Endothelial cell of umbilical vein (primary cell): ENCODE results near the gene ZBTB48. TPM values are rescaled to one million over a fixed set of nuclear protein-coding genes. Genes with fewer than 3 reads are reported as not detected.

Experiments used
- BruUV-seq: library from RNA; stranded (reverse); fragments of 400-500 nt; replicated peaks from 2 replicates; lab custom pipeline; 2021; lab: Mats Ljungman, UMichigan
- CTCF ChIA-PET: fragments of 300-600, 350-600 bp; sonication (Branson Sonifier 250); formaldehyde crosslinking; loops from one replicate; lab custom pipeline; 2021; ENCODE audit warnings: antibody characterized with exemption, inconsistent platforms; lab: Charles Lee
- POLR2A ChIA-PET: fragments of 300-600, 350-600 bp; sonication (Branson Sonifier 250); formaldehyde crosslinking; loops from one replicate; lab custom pipeline; 2021; ENCODE audit warnings: antibody characterized with exemption, inconsistent platforms; lab: Charles Lee
- DNase-seq: peaks from one replicate; pipeline ENCODE4 v3.0.0-alpha.2; 2011; ENCODE audit warnings: low read depth, low spot score
- FAIRE-seq: peaks from 2 replicates; lab custom pipeline; 2011; peaks lifted over from hg19 to GRCh38; lab: Jason Lieb, UNC
- H2AFZ ChIP-seq: 2 replicates; pipeline ENCODE4 v1.6.0; 2012; ENCODE audit warnings: low read depth, low read length, control low read depth, inconsistent platforms
- H3K27ac ChIP-seq: 2 replicates; pipeline ENCODE4 v1.5.1; 2011; ENCODE audit warnings: low read depth, mild to moderate bottlenecking, control low read depth, low read length, moderate library complexity; ENCODE audit not compliant: insufficient read depth
- H3K27me3 ChIP-seq, 2 experiments: 2 replicates each; pipeline versions ENCODE4 v1.6.0 to v1.6.1; 2011; ENCODE audit warnings: low read length in 2 of 2, mixed read lengths in 1 of 2; ENCODE audit not compliant: control insufficient read depth in 2 of 2, insufficient read depth in 2 of 2
- H3K36me3 ChIP-seq, 2 experiments: 2 replicates in 1 of 2; 3 replicates in 1 of 2; pipeline ENCODE4 v1.5.1; 2011; ENCODE audit warnings: low read length in 2 of 2, mild to moderate bottlenecking in 1 of 2, moderate library complexity in 1 of 2; ENCODE audit not compliant: control insufficient read depth in 2 of 2, insufficient read depth in 2 of 2; ENCODE audit errors: extremely low read depth in 1 of 2
- H3K4me1 ChIP-seq: 3 replicates; pipeline ENCODE4 v1.5.1; 2011; ENCODE audit warnings: mild to moderate bottlenecking, low read length; ENCODE audit not compliant: control insufficient read depth, insufficient read depth; ENCODE audit errors: extremely low read depth
- H3K4me2 ChIP-seq: 2 replicates; pipeline ENCODE4 v1.6.1; 2011; ENCODE audit warnings: low read length, control low read depth, mixed read lengths; ENCODE audit not compliant: insufficient read depth
- H3K4me3 ChIP-seq, 3 experiments: fragments of 200-600 bp in 1 of 3; sonication (generic), shearing (Covaris generic) in 1 of 3; replicated peaks in 1 of 3; 2 replicates each; pipeline ENCODE4 v1.5.1; 2011 to 2016; ENCODE audit warnings: control low read depth in 3 of 3, low read length in 3 of 3, mild to moderate bottlenecking in 2 of 3, inconsistent platforms in 1 of 3, low read depth in 1 of 3, moderate library complexity in 1 of 3; ENCODE audit not compliant: insufficient read depth in 1 of 3
- H3K79me2 ChIP-seq: 2 replicates; pipeline ENCODE4 v1.6.0; 2012; ENCODE audit warnings: low read length, inconsistent platforms; ENCODE audit not compliant: control insufficient read depth, insufficient read depth
- H3K9ac ChIP-seq: replicated peaks from 2 replicates; pipeline ENCODE3; 2011; ENCODE audit warnings: low read length, control low read depth; ENCODE audit not compliant: insufficient read depth; ENCODE audit errors: extremely low read depth
- H3K9me1 ChIP-seq: replicated peaks from 3 replicates; pipeline ENCODE4 v1.6.0; 2011; ENCODE audit warnings: mild to moderate bottlenecking, low read length; ENCODE audit not compliant: control insufficient read depth, insufficient read depth; ENCODE audit errors: extremely low read depth
- H3K9me3 ChIP-seq: replicated peaks from 2 replicates; pipeline ENCODE4 v1.5.1; 2012; ENCODE audit warnings: low read length, inconsistent platforms; ENCODE audit not compliant: control insufficient read depth, insufficient read depth
- H4K20me1 ChIP-seq: replicated peaks from 2 replicates; pipeline ENCODE3; 2011; ENCODE audit warnings: mild to moderate bottlenecking, low read length; ENCODE audit not compliant: control insufficient read depth, insufficient read depth; ENCODE audit errors: extremely low read depth
- CTCF ChIP-seq, 2 donors: IDR thresholded peaks; 1 replicate in 1 of 2; 2 replicates in 1 of 2; pipeline ENCODE4 v1.5.1; 2011; ENCODE audit warnings: low read length in 2 of 2, mild to moderate bottlenecking in 2 of 2, moderate library complexity in 2 of 2, control low read depth in 1 of 2, inconsistent platforms in 1 of 2, low read depth in 1 of 2; ENCODE audit not compliant: insufficient read depth in 1 of 2; ENCODE audit errors: extremely low read depth in 1 of 2
- EZH2 ChIP-seq: IDR thresholded peaks from 2 replicates; pipeline ENCODE4 v1.6.1; 2012; ENCODE audit warnings: borderline replicate concordance, low read depth, mild to moderate bottlenecking, moderate library complexity, low read length, inconsistent platforms; ENCODE audit not compliant: severe bottlenecking
- FOS ChIP-seq: IDR thresholded peaks from 2 replicates; pipeline ENCODE4 v1.6.1; 2011; ENCODE audit warnings: mild to moderate bottlenecking, low read length, moderate library complexity, borderline replicate concordance; ENCODE audit not compliant: insufficient read depth
- GATA2 ChIP-seq: IDR thresholded peaks from 2 replicates; pipeline ENCODE4 v1.7.0; 2011; ENCODE audit warnings: low read depth, mild to moderate bottlenecking, moderate library complexity, mixed read lengths, low read length; ENCODE audit not compliant: insufficient read length, insufficient read depth
- JUN ChIP-seq: IDR thresholded peaks from 2 replicates; pipeline ENCODE4 v1.6.1; 2011; ENCODE audit warnings: borderline replicate concordance, low read depth; ENCODE audit not compliant: insufficient read length, insufficient read depth
- MYC ChIP-seq: IDR thresholded peaks from one replicate; pipeline ENCODE4 v1.6.1; 2011; ENCODE audit warnings: mild to moderate bottlenecking, low read depth, low read length
- POLR2A ChIP-seq: IDR thresholded peaks from 2 replicates; pipeline ENCODE4 v1.6.1; 2012; ENCODE audit warnings: low read depth, mild to moderate bottlenecking, control low read depth, low read length
- POLR2AphosphoS5 ChIP-seq: IDR thresholded peaks from 2 replicates; pipeline ENCODE4 v1.6.1; 2012; ENCODE audit warnings: low read depth, mild to moderate bottlenecking, control low read depth, low read length, moderate library complexity; ENCODE audit not compliant: insufficient read depth
- dilution Hi-C: fragments of 300-500 bp; cut with MboI; formaldehyde crosslinking; loops from one replicate; pipeline ENCODE4 v1.15.0; 2019; ENCODE audit warnings: low sequenced_read_pairs; ENCODE audit not compliant: extremely low pct_ligation_motif_present
- intact Hi-C: fragments of 100-400 bp; cut with micrococcal nuclease; formaldehyde crosslinking; loops from one replicate; pipeline ENCODE4 v1.10.0; 2022
- polyA plus RNA-seq, 4 experiments: library from polyadenylated mRNA; depleted of rRNA in 3 of 4; stranded (reverse) in 3 of 4; unstranded in 1 of 4; fragments of >200 nt; gene quantifications; 2 replicates each; pipeline versions ENCODE4 v1.2.1 to v1.2.3, GENCODE V29; 2011 to 2012; ENCODE audit warnings: missing spikeins in 1 of 4
- total RNA-seq: library from RNA; stranded (reverse); gene quantifications from 2 replicates; pipeline ENCODE4 v1.2.3, GENCODE V29; 2021
- TF ChIP-seq, protein P1 (sequence below): IDR thresholded peaks from 2 replicates; pipeline ENCODE4 v1.6.1; 2011; ENCODE audit not compliant: insufficient read depth, insufficient read length

Gene ZBTB48
- total and polyA plus RNA-seq, 2 donors (not counting 3 experiments of a cell fraction or from before 2014, with no cell fraction given) = 20.9 to 25.1 TPM

- Histone ChIP-seq H3K9me3 (no peaks in the 10 kb centered on the region), H3K27me3 (peaks cover 5 to 13% of the 10 kb centered on the region in 2 experiments), H3K36me3 (no peaks in the 10 kb centered on the region), H3K9ac (no peak overlapping the region), H3K4me1 (no peaks in the 10 kb centered on the region), H4K20me1 (no peaks in the 10 kb centered on the region), H3K4me2 (no peak overlapping the region), H2AFZ (no peak overlapping the region), H3K9me1 (no peaks in the 10 kb centered on the region), H3K27ac (no peak overlapping the region), H3K4me3 (no peak overlapping the region), H3K79me2 (no peaks in the 10 kb centered on the region)
- DNase-seq (no peak), FAIRE-seq (no peak)
- intact Hi-C loops (no loop called here), dilution Hi-C loops (no loop called here)
- no TSS peak for BruUV-seq
- TF ChIP-seq GATA2 (no peak), CTCF (IDR thresholded peaks at IDR 0.05; ENCODE audit: extremely low read depth in 1 of 2, insufficient read depth in 1 of 2, low read depth in 1 of 2, low read length in 2 of 2) (no peak), POLR2A (no peak), JUN (no peak), POLR2AphosphoS5 (no peak), EZH2 (no peak), MYC (no peak), FOS (no peak)
- TF ChIP-seq, protein P1, sequence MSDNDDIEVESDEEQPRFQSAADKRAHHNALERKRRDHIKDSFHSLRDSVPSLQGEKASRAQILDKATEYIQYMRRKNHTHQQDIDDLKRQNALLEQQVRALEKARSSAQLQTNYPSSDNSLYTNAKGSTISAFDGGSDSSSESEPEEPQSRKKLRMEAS = no peak
- POLR2A ChIA-PET = no interaction called here
- CTCF ChIA-PET = no interaction called here
Observed at GRCh38 chr1:6572653-6573383, 7.0 kb upstream of the ZBTB48 start.
